ENCODE results near the gene PRSS36.
"Not testable (repeated sequence)": the region's sequence is repeated elsewhere in the genome, so short reads cannot be mapped to it uniquely, and the experiment has no call there.

PRSS36 gene

GRCh38 chr16:31167315-31167714 lies 17.4 kb upstream of the PRSS36 start:
- Histone ChIP-seq H3K27ac (ENCODE audit: low read depth, low read length) (no peak overlapping the region), H3K27me3 (ENCODE audit: control insufficient read depth in 1 of 2, insufficient read depth in 2 of 2, low read length in 2 of 2) (no peaks in the 10 kb centered on the region)

GRCh38 chr16:31157136-31157535 lies 7.3 kb upstream of the PRSS36 start:
- Histone ChIP-seq H3K4me3 (ENCODE audit: low read depth in 1 of 2, low read length in 2 of 2) (no peak overlapping the region), H3K36me3 (ENCODE audit: control insufficient read depth in 1 of 2, insufficient read depth in 2 of 2, low read length in 2 of 2) (no peaks in the 10 kb centered on the region), H3K27me3 (ENCODE audit: control insufficient read depth in 1 of 2, insufficient read depth in 2 of 2, low read length in 2 of 2) (no peaks in the 10 kb centered on the region), H3K9ac (ENCODE audit: low read depth in 1 of 2, low read length in 2 of 2) (no peak overlapping the region), H3K9me3 (ENCODE audit: control insufficient read depth in 1 of 2, low read length in 2 of 2) (no peaks in the 10 kb centered on the region), H3K4me1 (ENCODE audit: control insufficient read depth in 1 of 2, insufficient read depth in 2 of 2, low read length in 2 of 2) (no peaks in the 10 kb centered on the region), H3K27ac (ENCODE audit: low read depth, low read length) (no peak overlapping the region)

More at GRCh38 chr16:31167315-31167714, 17.4 kb upstream of the PRSS36 start:
- H3K9me3 ChIP-seq (ENCODE audit: control insufficient read depth in 1 of 2, low read length in 2 of 2), result no peaks in the 10 kb centered on the region
- no peak overlapping the region for H3K4me3 ChIP-seq (ENCODE audit: low read depth in 1 of 2, low read length in 2 of 2)
- peaks cover 0 to 5% of the 10 kb centered on the region in 2 donors for H3K4me1 ChIP-seq (ENCODE audit: control insufficient read depth in 1 of 2, insufficient read depth in 2 of 2, low read length in 2 of 2)
- no peak overlapping the region for H3K9ac ChIP-seq (ENCODE audit: low read depth in 1 of 2, low read length in 2 of 2)
- H3K36me3 ChIP-seq (ENCODE audit: control insufficient read depth in 1 of 2, insufficient read depth in 2 of 2, low read length in 2 of 2), result no peaks in the 10 kb centered on the region

- not testable (repeated sequence) for H3K9ac ChIP-seq (ENCODE audit: low read depth in 1 of 2, low read length in 2 of 2); H3K36me3 ChIP-seq (ENCODE audit: control insufficient read depth in 1 of 2, insufficient read depth in 2 of 2, low read length in 2 of 2); H3K4me3 ChIP-seq (ENCODE audit: low read depth in 1 of 2, low read length in 2 of 2); H3K27me3 ChIP-seq (ENCODE audit: control insufficient read depth in 1 of 2, insufficient read depth in 2 of 2, low read length in 2 of 2); H3K27ac ChIP-seq (ENCODE audit: low read depth, low read length); H3K9me3 ChIP-seq (ENCODE audit: control insufficient read depth in 1 of 2, low read length in 2 of 2); H3K4me1 ChIP-seq (ENCODE audit: control insufficient read depth in 1 of 2, insufficient read depth in 2 of 2, low read length in 2 of 2)
Observed at GRCh38 chr16:31150976-31151375, 1.1 kb upstream of the PRSS36 start.

- Histone ChIP-seq H3K4me3 (ENCODE audit: low read depth in 1 of 2, low read length in 2 of 2) (no peak overlapping the region), H3K9me3 (ENCODE audit: control insufficient read depth in 1 of 2, low read length in 2 of 2) (no peaks in the 10 kb centered on the region), H3K27me3 (ENCODE audit: control insufficient read depth in 1 of 2, insufficient read depth in 2 of 2, low read length in 2 of 2) (peaks cover 0 to 6% of the 10 kb centered on the region in 2 donors), H3K9ac (ENCODE audit: low read depth in 1 of 2, low read length in 2 of 2) (no peak overlapping the region), H3K4me1 (ENCODE audit: control insufficient read depth in 1 of 2, insufficient read depth in 2 of 2, low read length in 2 of 2) (peaks cover 3 to 5% of the 10 kb centered on the region in 2 donors), H3K27ac (ENCODE audit: low read depth, low read length) (no peak overlapping the region), H3K36me3 (ENCODE audit: control insufficient read depth in 1 of 2, insufficient read depth in 2 of 2, low read length in 2 of 2) (no peaks in the 10 kb centered on the region)
Observed at GRCh38 chr16:31149332-31149731, 534 bp downstream of the PRSS36 start.

- Histone ChIP-seq H3K4me3 (ENCODE audit: low read depth in 1 of 2, low read length in 2 of 2) (no peak overlapping the region), H3K9ac (ENCODE audit: low read depth in 1 of 2, low read length in 2 of 2) (no peak overlapping the region), H3K9me3 (ENCODE audit: control insufficient read depth in 1 of 2, low read length in 2 of 2) (no peaks in the 10 kb centered on the region), H3K36me3 (ENCODE audit: control insufficient read depth in 1 of 2, insufficient read depth in 2 of 2, low read length in 2 of 2) (no peaks in the 10 kb centered on the region), H3K4me1 (ENCODE audit: control insufficient read depth in 1 of 2, insufficient read depth in 2 of 2, low read length in 2 of 2) (peaks cover 3 to 5% of the 10 kb centered on the region in 2 donors), H3K27me3 (ENCODE audit: control insufficient read depth in 1 of 2, insufficient read depth in 2 of 2, low read length in 2 of 2) (peaks cover 0 to 6% of the 10 kb centered on the region in 2 donors), H3K27ac (ENCODE audit: low read depth, low read length) (no peak overlapping the region)
Observed at GRCh38 chr16:31148896-31149295, 970 bp downstream of the PRSS36 start.

- no peaks in the 10 kb centered on the region for H3K9me3 ChIP-seq (ENCODE audit: control insufficient read depth in 1 of 2, low read length in 2 of 2)
- peaks cover 3 to 5% of the 10 kb centered on the region in 2 donors for H3K4me1 ChIP-seq (ENCODE audit: control insufficient read depth in 1 of 2, insufficient read depth in 2 of 2, low read length in 2 of 2)
- H3K27me3 ChIP-seq (ENCODE audit: control insufficient read depth in 1 of 2, insufficient read depth in 2 of 2, low read length in 2 of 2), result peaks cover 0 to 6% of the 10 kb centered on the region in 2 donors
- H3K4me3 ChIP-seq (ENCODE audit: low read depth in 1 of 2, low read length in 2 of 2), result peak overlapping the region; percentile 4 to 28
- no peaks in the 10 kb centered on the region for H3K36me3 ChIP-seq (ENCODE audit: control insufficient read depth in 1 of 2, insufficient read depth in 2 of 2, low read length in 2 of 2)
- H3K9ac ChIP-seq (ENCODE audit: low read depth in 1 of 2, low read length in 2 of 2), result no peak overlapping the region
- no peak overlapping the region for H3K27ac ChIP-seq (ENCODE audit: low read depth, low read length)
Observed at GRCh38 chr16:31148281-31148728, 1.6 kb downstream of the PRSS36 start.

- Histone ChIP-seq H3K4me3 (ENCODE audit: low read depth in 1 of 2, low read length in 2 of 2) (peak overlapping the region in 1 of 2 donors; percentile 21), H3K9me3 (ENCODE audit: control insufficient read depth in 1 of 2, low read length in 2 of 2) (no peaks in the 10 kb centered on the region), H3K27me3 (ENCODE audit: control insufficient read depth in 1 of 2, insufficient read depth in 2 of 2, low read length in 2 of 2) (peaks cover 0 to 6% of the 10 kb centered on the region in 2 donors), H3K4me1 (ENCODE audit: control insufficient read depth in 1 of 2, insufficient read depth in 2 of 2, low read length in 2 of 2) (peaks cover 8 to 9% of the 10 kb centered on the region in 2 donors), H3K36me3 (ENCODE audit: control insufficient read depth in 1 of 2, insufficient read depth in 2 of 2, low read length in 2 of 2) (no peaks in the 10 kb centered on the region), H3K27ac (ENCODE audit: low read depth, low read length) (no peak overlapping the region), H3K9ac (ENCODE audit: low read depth in 1 of 2, low read length in 2 of 2) (no peak overlapping the region)
Observed at GRCh38 chr16:31147574-31147973, 2.3 kb downstream of the PRSS36 start.

- Histone ChIP-seq H3K27me3 (ENCODE audit: control insufficient read depth in 1 of 2, insufficient read depth in 2 of 2, low read length in 2 of 2) (peaks cover 0 to 6% of the 10 kb centered on the region in 2 donors), H3K9me3 (ENCODE audit: control insufficient read depth in 1 of 2, low read length in 2 of 2) (no peaks in the 10 kb centered on the region), H3K4me3 (ENCODE audit: low read depth in 1 of 2, low read length in 2 of 2) (no peak overlapping the region), H3K9ac (ENCODE audit: low read depth in 1 of 2, low read length in 2 of 2) (no peak overlapping the region), H3K27ac (ENCODE audit: low read depth, low read length) (no peak overlapping the region), H3K36me3 (ENCODE audit: control insufficient read depth in 1 of 2, insufficient read depth in 2 of 2, low read length in 2 of 2) (no peaks in the 10 kb centered on the region), H3K4me1 (ENCODE audit: control insufficient read depth in 1 of 2, insufficient read depth in 2 of 2, low read length in 2 of 2) (peaks cover 20 to 23% of the 10 kb centered on the region in 2 donors)
Observed at GRCh38 chr16:31145398-31145990, 4.4 kb downstream of the PRSS36 start.

- H3K4me1 ChIP-seq (ENCODE audit: control insufficient read depth in 1 of 2, insufficient read depth in 2 of 2, low read length in 2 of 2), result peaks cover 21 to 28% of the 10 kb centered on the region in 2 donors
- H3K9me3 ChIP-seq (ENCODE audit: control insufficient read depth in 1 of 2, low read length in 2 of 2); H3K4me3 ChIP-seq (ENCODE audit: low read depth in 1 of 2, low read length in 2 of 2); H3K27me3 ChIP-seq (ENCODE audit: control insufficient read depth in 1 of 2, insufficient read depth in 2 of 2, low read length in 2 of 2); H3K36me3 ChIP-seq (ENCODE audit: control insufficient read depth in 1 of 2, insufficient read depth in 2 of 2, low read length in 2 of 2); H3K27ac ChIP-seq (ENCODE audit: low read depth, low read length); H3K9ac ChIP-seq (ENCODE audit: low read depth in 1 of 2, low read length in 2 of 2): not testable (repeated sequence)
Observed at GRCh38 chr16:31144418-31144817, 5.4 kb downstream of the PRSS36 start.

- Histone ChIP-seq H3K36me3 (ENCODE audit: control insufficient read depth in 1 of 2, insufficient read depth in 2 of 2, low read length in 2 of 2) (no peaks in the 10 kb centered on the region), H3K4me3 (ENCODE audit: low read depth in 1 of 2, low read length in 2 of 2) (no peak overlapping the region), H3K27me3 (ENCODE audit: control insufficient read depth in 1 of 2, insufficient read depth in 2 of 2, low read length in 2 of 2) (peaks cover 0 to 6% of the 10 kb centered on the region in 2 donors), H3K27ac (ENCODE audit: low read depth, low read length) (no peak overlapping the region), H3K9ac (ENCODE audit: low read depth in 1 of 2, low read length in 2 of 2) (no peak overlapping the region), H3K4me1 (ENCODE audit: control insufficient read depth in 1 of 2, insufficient read depth in 2 of 2, low read length in 2 of 2) (peaks cover 26 to 34% of the 10 kb centered on the region in 2 donors), H3K9me3 (ENCODE audit: control insufficient read depth in 1 of 2, low read length in 2 of 2) (no peaks in the 10 kb centered on the region)
Observed at GRCh38 chr16:31143694-31144148, 6.1 kb downstream of the PRSS36 start.

Data from duodenal mucosa (tissue), 2 donors.